Measurements from ENCODE around the gene UCP3. TPM values are rescaled to one million over a fixed set of nuclear protein-coding genes. Genes with fewer than 3 reads are reported as not detected.

UCP3 gene
- total and polyA plus RNA-seq, 4 donors: 0.07 to 1.3 (median 0.34) TPM

GRCh38 chr11:73998846-73999575, 9.9 kb downstream of the UCP3 start (continued):
- TF ChIP-seq CTCF (IDR thresholded peaks at IDR 0.05; ENCODE audit: low read depth, low read length, missing input control) (no peak), HNF4A (conservative IDR thresholded peaks at IDR 0.05) (no peak)

- no peaks in the 10 kb centered on the region for H3K4me1 ChIP-seq (ENCODE audit: control insufficient read depth in 4 of 4, insufficient read depth in 4 of 4, low read length in 3 of 4)
- no peaks in the 10 kb centered on the region for H3K27me3 ChIP-seq (ENCODE audit: control insufficient read depth in 4 of 4, insufficient read depth in 4 of 4, low read length in 3 of 4)
- H3K36me3 ChIP-seq (ENCODE audit: control insufficient read depth in 4 of 4, insufficient read depth in 3 of 4, low read depth in 1 of 4, low read length in 3 of 4): no peaks in the 10 kb centered on the region
- no peak overlapping the region for H3K9ac ChIP-seq (ENCODE audit: low read depth in 1 of 2, low read length in 2 of 2)
- no peak overlapping the region for H3K27ac ChIP-seq (ENCODE audit: low read depth in 1 of 2, low read length in 2 of 2)
- TF ChIP-seq REST (IDR thresholded peaks at IDR 0.05): no peak
- TF ChIP-seq RXRA (IDR thresholded peaks at IDR 0.05): no peak
- TF ChIP-seq SP1 (IDR thresholded peaks at IDR 0.05): no peak
- TF ChIP-seq RAD21 (IDR thresholded peaks at IDR 0.05): no peak
- no peak for TF ChIP-seq ATF3 (IDR thresholded peaks at IDR 0.05)
- no peak for TF ChIP-seq TAF1 (conservative IDR thresholded peaks at IDR 0.05)
- no peak for TF ChIP-seq GABPA (IDR thresholded peaks at IDR 0.05 in 1 of 2, conservative IDR thresholded peaks at IDR 0.05 in 1 of 2)
- no peak for TF ChIP-seq ZBTB33 (IDR thresholded peaks at IDR 0.05)
- no peak for TF ChIP-seq EGR1 (IDR thresholded peaks at IDR 0.05; ENCODE audit: low read depth in 2 of 2)
- TF ChIP-seq JUND (IDR thresholded peaks at IDR 0.05): no peak
- no peak for TF ChIP-seq FOXA2 (IDR thresholded peaks at IDR 0.05)
- TF ChIP-seq NR2F2 (IDR thresholded peaks at IDR 0.05): no peak
- TF ChIP-seq HNF4A (conservative IDR thresholded peaks at IDR 0.05): no peak
- TF ChIP-seq CTCF (IDR thresholded peaks at IDR 0.05; ENCODE audit: low read depth, low read length, missing input control): no peak
- TF ChIP-seq HNF4G (IDR thresholded peaks at IDR 0.05): no peak
- TF ChIP-seq MAX (IDR thresholded peaks at IDR 0.05): no peak
- TF ChIP-seq YY1 (IDR thresholded peaks at IDR 0.05): no peak
- no peak for TF ChIP-seq FOXA1 (IDR thresholded peaks at IDR 0.05)
- H3K4me3 ChIP-seq (ENCODE audit: low read depth in 1 of 3, low read length in 3 of 3): no peak overlapping the region
- no peak for DNase-seq (ENCODE audit: low spot score)
- WGBS: 78% methylated on average over 6 of the region's 6 CpGs
- H3K9me3 ChIP-seq (ENCODE audit: control insufficient read depth in 4 of 4, low read length in 3 of 4): no peaks in the 10 kb centered on the region
Measured at GRCh38 chr11:73997120-73997770, 11.6 kb downstream of the UCP3 start.
